B cell (primary cell): ENCODE results near the gene LOX.

ENCODE experiments used
- CTCF ChIP-seq: fragments of 200-600 bp; IDR thresholded peaks from one replicate; pipeline ENCODE4 v1.8.0; 2022; ENCODE audit warnings: antibody characterized with exemption, mild to moderate bottlenecking
- EZH2 ChIP-seq: IDR thresholded peaks from 2 replicates; pipeline ENCODE4 v1.6.1; 2012; ENCODE audit warnings: borderline replicate concordance, low read depth, mild to moderate bottlenecking, moderate library complexity, low read length; ENCODE audit not compliant: insufficient read depth, poor library complexity, severe bottlenecking

GRCh38 chr5:122014236-122014935 is 63.7 kb downstream of the LOX start:
- TF ChIP-seq CTCF (no peak), EZH2 (no peak)
